GM19043 (cell line): ENCODE data around the gene GAS1.

Source experiments
- ATAC-seq: cut with Tn5 transposase; IDR thresholded peaks from one replicate; pipeline ENCODE4 v1.9.1; 2021; ENCODE audit warnings: low read depth; ENCODE audit not compliant: unreplicated experiment

GAS1 gene

GRCh38 chr9:86926145-86926544 lies 21.2 kb downstream of the GAS1 start:
- no peak for ATAC-seq

DNA sequence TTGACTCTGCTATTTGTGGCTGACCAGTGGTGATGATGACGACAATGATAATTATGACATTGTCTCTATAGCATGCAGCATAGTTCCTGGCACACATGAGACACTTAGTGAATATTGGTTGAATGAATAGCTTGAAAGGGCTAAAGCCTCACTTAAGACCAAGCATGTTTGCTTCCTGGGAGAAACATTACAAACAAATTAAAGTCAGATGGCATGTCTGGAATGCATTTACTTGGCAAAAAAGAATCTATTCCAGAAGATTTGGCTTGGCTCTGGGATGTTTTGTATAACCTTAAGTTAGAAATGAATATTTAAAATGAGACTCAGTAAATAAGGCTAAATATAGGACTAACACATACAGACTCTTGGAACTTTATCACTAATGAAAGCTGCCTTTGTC lies 21.6 kb downstream of the GAS1 start:
- ATAC-seq = no peak

DNA sequence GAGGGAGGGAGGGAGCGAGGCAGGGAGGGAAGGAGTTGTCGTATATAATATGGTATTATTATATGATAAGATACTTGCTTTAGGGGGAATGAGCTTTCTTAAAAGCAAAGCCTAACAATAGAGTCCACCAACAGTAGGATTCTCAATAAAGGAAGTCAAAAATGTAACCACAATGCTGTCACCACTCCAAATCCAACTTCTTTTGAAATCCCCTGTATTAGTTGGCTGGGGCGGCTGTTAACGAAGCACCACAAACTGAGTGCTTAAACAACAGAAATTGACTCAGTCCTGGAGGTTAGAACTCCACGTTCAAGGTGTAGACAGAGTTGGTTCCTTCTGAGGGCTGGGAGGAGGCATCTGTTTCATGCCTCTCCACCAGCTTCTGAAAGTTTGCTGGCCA lies 23.1 kb downstream of the GAS1 start:
- no peak for ATAC-seq

- no peak for ATAC-seq
These were observed 26.0 kb downstream of the GAS1 start for GRCh38 chr9:86921151-86921923.

GRCh38 chr9:86918556-86918955 lies 28.8 kb downstream of the GAS1 start:
- no peak for ATAC-seq

- ATAC-seq = no peak
These were observed 35.1 kb downstream of the GAS1 start for GRCh38 chr9:86912210-86912609.

DNA sequence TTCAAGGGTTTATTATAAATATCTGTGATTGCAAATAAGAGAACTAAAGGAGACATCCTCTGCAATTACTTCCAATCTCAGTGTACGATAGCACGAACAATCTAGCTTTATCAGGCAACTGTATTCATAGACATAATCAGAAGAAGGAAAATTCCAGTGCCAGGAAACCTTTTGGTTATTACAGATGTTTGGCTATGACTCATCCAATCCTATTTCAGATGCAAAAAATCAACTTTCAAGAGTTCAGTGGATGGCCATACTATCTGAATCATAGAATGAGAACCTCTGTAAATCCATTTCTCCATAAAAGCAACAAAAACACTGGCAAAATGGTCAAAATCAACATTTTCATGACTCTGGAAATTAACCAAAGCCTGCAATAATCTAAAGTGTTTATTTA lies 37.9 kb downstream of the GAS1 start:
- ATAC-seq = no peak

- ATAC-seq = no peak
These were observed 39.0 kb downstream of the GAS1 start for GRCh38 chr9:86908261-86908660.

- no peak for ATAC-seq
These were observed 40.0 kb downstream of the GAS1 start for GRCh38 chr9:86907346-86907745.

- no peak for ATAC-seq
These were observed 43.6 kb downstream of the GAS1 start for GRCh38 chr9:86903734-86904085.

DNA sequence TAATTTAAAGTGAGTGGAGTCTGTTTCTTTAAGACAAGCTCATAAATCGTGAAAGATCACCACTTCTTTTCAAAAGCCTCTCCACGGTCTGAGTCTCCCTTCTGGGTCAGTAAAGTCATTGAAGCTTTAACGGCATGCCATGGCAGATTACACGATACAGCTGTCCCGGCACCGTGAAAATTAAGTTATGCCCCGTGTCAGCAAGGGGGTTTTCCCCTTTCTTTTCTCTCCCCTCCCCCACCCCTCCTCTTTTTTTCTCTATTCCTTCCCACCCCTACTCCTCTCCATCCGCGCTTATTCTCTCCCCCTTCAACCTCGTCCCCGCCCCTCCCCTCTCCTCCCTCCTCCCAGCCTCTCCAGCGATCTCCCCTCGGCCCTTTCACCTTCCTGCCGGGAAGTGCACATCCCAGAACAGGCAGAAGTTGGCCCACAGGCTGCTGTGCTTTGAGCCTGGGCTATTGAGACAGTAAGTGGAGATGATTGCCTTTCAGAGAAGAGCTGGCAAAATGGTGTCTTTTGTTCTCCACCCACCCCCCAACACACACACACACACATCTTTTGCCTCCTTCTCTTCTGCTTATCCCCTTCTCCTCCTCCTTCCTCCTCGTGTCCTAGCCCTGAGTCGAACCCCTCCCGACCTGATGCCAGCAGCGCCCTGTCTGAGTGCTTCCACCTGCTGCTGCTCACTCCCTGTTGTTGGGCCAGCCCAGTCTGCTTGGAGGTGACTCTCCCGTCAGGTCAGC lies 44.1 kb downstream of the GAS1 start:
- no peak for ATAC-seq

DNA sequence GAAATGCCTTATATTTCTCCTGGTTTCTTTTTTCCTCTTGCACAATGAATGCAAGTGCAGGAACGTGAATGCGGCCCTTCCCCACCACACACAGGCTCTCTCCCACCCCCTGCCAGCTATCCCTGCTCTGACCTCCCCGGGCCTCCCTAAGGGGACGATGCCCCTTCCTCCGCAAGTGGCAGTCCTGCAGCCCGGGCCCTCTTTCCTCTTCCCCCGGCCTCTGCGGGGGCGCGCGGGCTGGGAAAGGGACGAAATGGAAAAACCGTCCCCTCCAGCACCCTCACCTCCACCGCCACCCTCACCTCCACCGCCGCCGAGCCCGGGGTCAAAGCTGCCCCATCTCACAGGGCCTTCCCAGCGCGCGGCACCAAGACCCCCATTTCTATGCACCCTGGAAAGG lies 44.7 kb downstream of the GAS1 start:
- ATAC-seq = no peak

GRCh38 chr9:86902176-86902575 lies 45.1 kb downstream of the GAS1 start:
- ATAC-seq = no peak

GRCh38 chr9:86901511-86901910 lies 45.8 kb downstream of the GAS1 start:
- ATAC-seq = no peak
